HG02943 (cell line): ENCODE results near the gene CBR4.
"Not testable (repeated sequence)": the region's sequence is repeated elsewhere in the genome, so short reads cannot be mapped to it uniquely, and the experiment has no call there.

Source experiments
- ATAC-seq: cut with Tn5 transposase; IDR thresholded peaks from one replicate; pipeline ENCODE4 v1.9.1; 2021; ENCODE audit warnings: mild to moderate bottlenecking, low read depth, moderate library complexity; ENCODE audit not compliant: unreplicated experiment

CBR4 gene

GRCh38 chr4:168995537-168996295 is 14.3 kb downstream of the CBR4 start:
- ATAC-seq, result no peak

- ATAC-seq, result no peak
These were observed 15.1 kb downstream of the CBR4 start for GRCh38 chr4:168994958-168995357.

GRCh38 chr4:168993714-168994510 is 16.1 kb downstream of the CBR4 start:
- no peak for ATAC-seq

GRCh38 chr4:168992952-168993482 is 17.0 kb downstream of the CBR4 start:
- not testable (repeated sequence) for ATAC-seq

- no peak for ATAC-seq
These were observed 28.1 kb downstream of the CBR4 start for GRCh38 chr4:168981942-168982341.

- ATAC-seq, result no peak
These were observed 28.6 kb downstream of the CBR4 start for GRCh38 chr4:168981460-168981859.

- no peak for ATAC-seq
These were observed 30.7 kb downstream of the CBR4 start for GRCh38 chr4:168979338-168979737.

- ATAC-seq, result no peak
These were observed 31.9 kb downstream of the CBR4 start for GRCh38 chr4:168978001-168978700.

GRCh38 chr4:168972596-168972995 is 37.5 kb downstream of the CBR4 start:
- ATAC-seq, result no peak

GRCh38 chr4:168960716-168961115 is 49.3 kb downstream of the CBR4 start:
- ATAC-seq, result no peak

- ATAC-seq, result no peak
These were observed 54.4 kb downstream of the CBR4 start for GRCh38 chr4:168955674-168956073.

GRCh38 chr4:168952821-168953246 is 57.2 kb downstream of the CBR4 start:
- not testable (repeated sequence) for ATAC-seq

- ATAC-seq, result no peak
These were observed 64.8 kb downstream of the CBR4 start for GRCh38 chr4:168945291-168945690.

GRCh38 chr4:168942985-168943384 is 67.1 kb downstream of the CBR4 start:
- no peak for ATAC-seq
